ENCODE results near the gene PDE4D.

Gene PDE4D

DNA sequence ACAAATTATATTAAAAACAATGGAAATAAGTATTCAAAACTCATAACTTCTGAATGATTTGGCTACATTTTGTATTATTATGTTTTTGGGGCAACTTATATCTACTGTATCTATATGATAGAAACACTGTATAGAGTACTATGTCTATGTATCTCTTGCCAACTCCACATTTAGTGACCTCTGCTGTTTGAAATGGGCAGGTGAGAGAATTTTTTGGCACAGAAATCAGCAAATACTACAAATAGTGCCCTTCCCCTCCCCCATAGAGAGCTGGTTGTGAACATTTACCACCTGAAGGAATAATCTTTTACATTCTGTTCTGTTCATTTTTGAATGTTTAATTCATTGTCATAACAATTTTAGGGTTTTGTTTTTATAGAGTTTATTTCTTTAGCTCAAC lies 545.3 kb downstream of the PDE4D start:
- no peak for DNase-seq

DNA sequence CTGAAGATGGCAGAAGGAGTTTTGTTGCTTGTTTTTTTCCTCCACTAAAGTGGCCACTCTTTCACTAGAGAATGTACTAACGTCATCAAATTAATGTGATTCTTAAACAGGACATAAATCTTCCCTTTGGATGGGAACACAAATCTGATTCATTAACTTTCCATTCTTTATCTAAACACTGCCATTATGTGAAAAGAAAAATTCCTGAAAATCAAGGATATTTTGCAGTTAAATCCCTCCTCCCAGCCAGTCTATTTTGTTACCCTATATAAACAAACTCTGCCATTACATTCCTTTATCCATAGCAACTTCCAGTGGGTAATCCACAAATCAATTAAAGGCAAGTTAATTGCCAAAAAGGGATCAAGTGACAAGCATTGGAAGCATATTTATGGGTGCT lies 546.5 kb downstream of the PDE4D start:
- DNase-seq, result no peak

DNA sequence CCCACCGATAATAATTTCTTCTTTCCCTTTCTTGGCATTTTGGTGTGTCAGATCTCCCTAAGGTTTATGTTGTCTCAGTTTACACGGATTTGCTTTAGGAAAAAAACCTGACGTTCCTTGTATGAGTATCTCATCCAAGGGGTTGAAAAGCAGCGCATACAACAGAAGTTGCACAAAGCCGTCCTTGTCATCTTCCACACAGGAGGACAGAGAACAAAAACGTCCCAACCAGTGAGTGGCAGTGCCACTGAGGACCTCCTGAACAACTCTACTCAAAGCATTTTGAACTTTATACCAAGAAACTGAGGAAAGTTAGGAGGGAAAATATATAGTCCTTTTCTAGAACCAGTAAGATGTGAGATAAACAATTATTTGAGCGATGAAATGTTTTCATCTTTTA lies 547.0 kb downstream of the PDE4D start:
- DNase-seq, result no peak

DNA sequence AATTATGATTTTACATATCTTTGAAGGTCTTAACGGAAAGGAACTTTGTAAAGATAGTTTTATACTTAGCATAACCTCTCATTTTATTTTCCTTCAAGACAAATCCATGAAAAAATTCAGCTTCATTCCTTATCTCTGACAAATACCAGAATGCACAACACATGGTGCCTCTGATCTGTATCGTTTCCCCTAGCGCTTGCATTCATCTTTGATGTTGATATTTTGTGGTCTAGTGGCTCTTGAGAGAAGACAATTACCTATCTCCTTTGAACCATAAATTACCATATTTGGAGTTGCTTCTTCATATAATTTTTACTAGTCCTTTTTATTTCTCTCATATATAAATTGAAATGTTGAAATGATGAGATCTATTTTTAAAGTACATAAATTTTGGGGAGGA lies 551.3 kb downstream of the PDE4D start:
- no peak for DNase-seq

DNA sequence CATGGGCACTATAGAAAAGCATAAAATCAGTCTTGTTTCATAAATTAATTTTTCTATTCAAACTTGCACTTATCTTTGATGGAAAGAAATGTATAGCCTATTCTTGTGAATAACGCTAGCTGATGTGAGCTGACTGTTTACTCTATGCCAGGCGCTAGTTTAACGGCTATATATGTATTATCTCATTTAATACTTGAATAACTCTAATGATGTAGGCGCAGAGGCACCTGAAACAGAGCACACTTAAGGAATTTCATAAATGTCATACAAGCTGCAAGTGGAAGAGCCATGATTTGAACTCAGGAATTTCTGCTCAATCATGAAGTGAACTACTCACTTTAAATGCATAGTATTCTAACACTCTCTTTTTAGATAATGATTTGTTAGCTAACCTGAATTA lies 551.8 kb downstream of the PDE4D start:
- DNase-seq, result no peak

DNA sequence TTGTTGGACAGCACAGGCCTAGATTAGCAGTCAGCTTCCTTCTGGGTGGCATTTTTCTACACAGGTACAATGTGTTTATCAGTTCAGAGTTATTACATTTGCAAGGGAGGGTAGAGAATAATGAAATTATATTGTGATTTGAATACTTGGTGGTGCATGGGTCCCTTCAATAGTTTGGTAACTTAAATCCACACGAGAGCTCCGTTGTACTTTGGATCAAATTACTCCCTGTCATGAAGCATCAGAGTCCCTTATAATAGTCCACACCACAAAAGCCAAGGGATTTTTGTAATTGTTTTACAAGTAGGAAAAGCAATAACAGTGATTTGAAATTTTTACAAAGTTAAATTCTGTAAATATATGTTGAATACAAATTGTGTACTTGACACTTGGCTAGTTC lies 552.4 kb downstream of the PDE4D start:
- DNase-seq, result no peak

DNA sequence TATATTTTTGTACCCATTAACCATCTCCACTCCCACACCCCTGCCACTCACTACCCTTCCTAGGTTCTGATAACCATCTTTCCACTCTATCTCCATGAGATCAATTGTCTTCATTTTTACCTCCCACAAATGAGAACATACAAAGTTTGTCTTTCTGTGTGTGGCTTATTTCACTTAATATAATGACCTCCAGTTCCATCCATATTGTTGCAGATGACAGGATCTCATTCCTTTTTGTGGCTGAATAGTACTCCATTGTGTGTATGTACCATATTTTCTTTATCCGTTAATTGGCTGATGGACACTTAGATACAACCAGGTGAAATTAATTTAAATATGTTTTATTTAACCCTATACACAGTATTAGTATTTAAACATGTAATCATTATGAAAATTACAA lies 552.9 kb downstream of the PDE4D start:
- DNase-seq, result no peak

DNA sequence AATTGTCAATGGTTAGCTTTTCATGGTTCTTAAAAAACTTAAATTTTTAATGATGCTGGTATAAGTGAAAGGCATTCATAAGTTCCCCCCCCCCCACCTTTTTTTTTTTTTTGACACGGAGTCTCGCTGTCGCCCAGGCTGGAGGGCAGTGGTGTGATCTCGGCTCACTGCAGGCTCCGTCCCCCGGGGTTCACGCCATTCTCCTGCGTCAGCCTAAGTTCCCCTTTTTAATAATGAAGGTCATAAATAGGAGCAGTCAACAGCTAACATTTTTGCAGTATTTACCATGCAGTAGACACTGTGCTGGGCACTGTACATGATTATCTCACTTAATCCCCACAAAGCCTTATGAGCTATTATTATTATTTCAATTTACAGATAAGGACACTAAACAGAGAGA lies 556.3 kb downstream of the PDE4D start:
- no peak for DNase-seq

DNA sequence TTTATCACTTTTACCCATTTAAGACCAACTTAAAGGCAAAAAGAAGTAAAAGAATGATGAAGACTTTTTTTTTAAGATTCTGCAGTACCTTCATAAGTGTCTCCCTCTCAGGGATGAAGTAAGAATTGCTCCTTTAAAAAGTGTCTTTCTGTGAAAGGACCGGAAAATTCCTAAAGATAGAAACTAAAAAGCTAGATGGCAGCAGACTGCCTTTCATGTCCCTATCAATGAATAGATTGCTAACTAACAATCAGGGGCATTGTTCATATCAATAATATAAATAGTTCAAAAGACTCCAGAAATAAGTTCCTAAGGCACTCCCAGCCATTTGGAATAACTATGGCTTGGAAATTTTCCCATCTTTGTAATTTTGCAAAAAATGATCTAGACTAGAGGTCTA lies 558.0 kb downstream of the PDE4D start:
- no peak for DNase-seq

DNA sequence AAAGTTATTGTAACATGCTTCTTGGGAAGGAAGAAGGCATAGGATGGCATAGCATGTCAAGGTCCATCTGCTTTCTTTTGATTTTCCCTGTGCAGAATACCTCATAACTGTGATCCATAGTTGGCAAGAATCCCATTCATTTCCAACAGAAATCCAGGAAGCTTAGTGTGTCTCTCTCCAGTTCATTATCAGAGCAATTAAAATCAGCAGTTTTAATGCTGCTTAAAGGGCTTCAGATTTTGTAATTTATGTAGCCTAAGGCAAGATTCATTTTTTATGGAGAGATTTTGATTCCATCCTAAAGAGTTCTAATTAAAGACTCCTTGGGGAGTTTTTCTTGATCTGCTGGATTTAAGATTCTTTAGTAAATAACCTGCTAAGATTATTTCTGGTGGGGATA lies 560.1 kb downstream of the PDE4D start:
- no peak for DNase-seq

DNA sequence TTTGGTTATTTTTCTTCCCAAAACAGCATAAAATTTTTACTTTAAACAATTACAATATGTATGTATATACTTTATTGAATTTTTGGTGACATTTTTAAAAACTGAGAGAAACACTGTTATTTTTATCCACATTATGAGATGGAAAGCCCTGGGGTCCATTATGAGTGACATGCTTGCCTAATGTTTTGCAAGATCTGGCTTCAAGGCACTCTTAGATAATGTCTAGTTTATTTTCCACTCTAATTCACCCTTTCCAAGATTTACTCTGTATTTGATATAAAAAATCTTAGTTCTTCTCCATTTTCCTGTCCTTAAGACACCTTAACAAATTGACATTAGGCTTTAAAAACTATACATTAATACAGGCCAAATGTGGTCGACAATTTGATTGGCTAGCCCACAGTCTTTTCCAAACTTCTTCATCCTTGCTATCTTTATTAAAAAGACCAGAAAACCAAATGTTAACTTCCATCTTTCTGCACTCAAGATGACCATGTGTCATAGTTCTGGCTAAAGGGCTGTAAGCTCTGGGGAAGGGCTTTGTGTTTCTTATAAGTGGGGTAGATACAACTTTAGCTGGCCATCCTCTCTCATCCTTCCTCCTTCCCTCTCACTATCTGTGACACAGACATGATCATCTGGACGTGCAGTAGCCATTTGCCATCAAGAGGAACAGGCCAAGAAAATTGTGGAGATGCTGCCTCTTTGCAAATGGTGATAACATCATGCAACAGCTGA lies 561.1 kb downstream of the PDE4D start:
- no peak for DNase-seq

DNA sequence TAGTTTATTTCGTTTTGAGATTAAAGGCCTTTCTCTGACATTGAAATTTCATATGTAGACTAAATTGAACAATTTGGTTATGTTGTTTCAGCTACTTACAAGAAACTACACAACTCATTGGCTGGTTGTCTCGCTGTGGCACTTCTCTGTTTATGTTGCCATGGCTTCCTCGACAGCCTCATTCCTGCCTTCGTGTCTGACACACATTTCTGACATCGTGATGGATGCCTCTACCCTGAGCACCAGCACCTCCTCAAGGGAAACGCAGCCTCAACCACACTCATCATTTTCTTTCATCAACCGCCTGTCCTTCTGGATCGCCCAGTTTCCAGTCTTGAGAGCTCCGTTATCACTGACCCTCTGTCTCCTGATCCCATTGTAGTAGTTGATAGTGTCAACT lies 562.8 kb downstream of the PDE4D start:
- no peak for DNase-seq

DNA sequence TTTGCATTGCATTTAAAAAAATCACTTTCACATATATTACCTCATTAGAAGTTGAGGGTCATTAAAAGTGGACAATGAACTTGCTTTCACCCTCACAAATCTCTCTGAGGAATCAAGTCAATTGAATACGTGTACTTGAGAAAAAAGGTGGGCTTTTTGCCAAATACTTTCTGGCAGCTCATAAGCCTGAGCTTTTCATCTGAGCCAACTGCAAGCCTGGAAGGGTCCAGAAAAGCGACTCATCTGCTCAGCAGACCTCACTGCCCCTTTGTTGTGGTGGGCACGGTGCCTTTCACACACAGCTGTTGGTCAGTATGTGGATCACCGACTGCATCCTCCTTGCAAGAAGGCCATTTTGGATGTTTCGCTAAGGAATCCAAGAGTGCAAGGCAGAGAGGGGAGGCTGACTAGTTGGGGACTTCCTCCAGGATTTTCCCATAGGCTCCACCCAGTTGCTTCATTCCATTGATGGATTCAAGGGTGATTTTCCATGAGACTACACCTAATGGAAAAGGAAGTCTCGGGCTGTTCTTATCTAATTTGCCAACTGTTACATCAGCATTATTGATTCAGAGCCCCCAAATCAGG lies 564.7 kb downstream of the PDE4D start:
- no peak for DNase-seq

DNA sequence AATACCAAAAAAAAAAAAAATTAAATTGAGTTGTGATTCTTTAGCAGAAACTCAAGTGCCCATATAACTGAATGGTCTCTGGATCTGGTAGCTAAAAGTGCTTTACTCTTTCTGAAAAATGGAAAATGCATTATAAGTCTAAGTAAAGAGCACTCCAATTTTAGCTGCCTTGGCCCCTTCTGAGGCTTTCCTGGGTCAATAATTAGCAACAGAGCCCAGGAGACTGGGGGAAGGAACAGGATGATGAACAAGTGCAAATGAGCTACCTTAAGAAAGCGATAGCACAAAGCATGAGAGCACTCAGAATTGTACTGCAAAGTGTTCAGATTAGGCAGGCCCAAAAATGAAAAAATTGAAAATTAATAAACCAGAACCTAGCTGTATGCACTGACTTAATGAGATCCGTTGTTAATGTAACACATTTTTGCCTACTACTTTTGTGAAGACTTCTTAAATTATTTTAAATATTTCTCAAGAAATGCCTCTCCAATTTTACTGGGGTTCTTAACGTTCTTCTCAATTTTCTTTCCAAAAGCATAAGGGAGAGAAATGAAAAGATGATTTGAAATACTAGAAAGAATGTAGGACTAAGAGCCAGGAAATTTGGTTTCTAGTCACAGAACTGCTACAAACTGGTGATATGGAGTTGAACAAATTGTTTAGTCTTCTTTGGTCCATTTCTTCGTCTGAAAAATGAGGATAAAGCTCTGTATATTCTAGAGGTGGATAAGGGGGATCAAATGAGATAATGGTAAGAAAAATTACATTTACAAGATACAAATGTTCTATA lies 566.1 kb downstream of the PDE4D start:
- no peak for DNase-seq

DNA sequence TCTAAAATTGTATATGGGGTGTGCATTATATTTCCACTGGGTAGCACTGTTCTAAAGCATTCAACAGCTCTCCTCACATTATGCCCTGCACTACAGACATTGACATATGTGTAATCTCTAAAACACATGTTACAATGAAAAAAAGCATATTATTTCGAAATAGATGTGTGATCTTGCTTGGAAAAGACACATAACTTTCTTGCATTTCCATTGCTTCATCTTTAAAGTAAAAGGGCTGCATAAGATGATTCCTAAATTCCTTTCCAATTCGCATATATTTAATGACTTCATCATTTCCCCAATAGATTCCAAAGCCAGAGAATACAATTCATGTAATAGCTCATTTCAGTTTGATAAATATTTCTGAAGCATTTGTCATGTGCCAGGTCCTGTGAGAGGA lies 566.9 kb downstream of the PDE4D start:
- no peak for DNase-seq

DNA sequence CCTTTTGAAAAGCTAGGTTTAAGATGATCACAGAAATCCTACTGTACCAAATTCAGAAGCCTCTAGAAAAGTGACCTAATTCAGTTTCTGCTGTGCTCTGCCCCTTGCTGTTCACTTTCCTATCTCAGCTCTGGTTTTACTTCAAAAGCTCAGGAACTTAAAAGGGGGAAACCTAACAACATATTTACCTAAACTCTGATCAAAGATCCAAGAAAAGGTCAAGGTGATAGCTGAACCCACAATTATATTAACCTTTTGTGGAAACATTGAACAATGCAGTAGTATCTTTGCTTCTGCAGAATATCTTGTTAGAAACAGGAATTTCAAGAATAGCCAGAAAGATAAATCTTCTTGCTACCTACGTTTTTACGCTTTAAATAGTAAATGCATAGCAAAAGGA lies 568.5 kb downstream of the PDE4D start:
- no peak for DNase-seq

DNA sequence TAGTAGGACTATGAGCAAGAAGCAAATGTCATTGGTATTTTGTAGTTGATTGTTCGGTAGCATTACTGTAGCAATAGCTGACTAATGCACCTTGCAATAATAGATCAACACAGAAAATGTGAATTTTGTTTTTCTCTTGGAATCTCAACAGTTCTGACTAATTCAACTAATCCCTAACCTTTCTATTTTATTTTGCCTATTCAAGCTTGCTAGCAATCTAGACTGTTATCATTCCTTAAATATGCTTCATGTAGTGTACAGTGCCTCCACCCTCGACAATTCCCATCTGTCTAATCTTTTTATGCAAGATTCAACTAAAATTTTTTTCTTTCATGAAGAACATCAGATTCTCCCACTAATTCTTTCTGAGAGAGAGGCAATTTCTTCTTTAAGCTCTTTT lies 570.6 kb downstream of the PDE4D start:
- no peak for DNase-seq

DNA sequence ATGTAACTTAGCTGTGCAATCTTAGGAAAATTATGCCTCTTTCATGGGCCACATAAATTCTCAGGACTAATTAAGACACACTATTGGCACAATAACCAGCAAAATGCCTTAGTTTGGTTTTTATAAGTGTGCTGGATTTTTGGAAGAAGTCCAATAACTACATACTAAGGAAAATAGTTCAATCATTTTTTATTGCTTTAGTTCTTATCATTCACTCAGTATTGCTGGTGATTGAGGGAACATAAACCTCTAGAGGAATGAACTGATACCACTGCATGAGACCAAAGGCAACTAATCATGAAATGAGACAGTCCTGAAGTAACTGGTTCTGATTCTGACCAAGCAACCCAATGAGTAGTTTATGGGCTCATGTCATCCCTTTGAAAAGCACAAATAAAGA lies 571.5 kb downstream of the PDE4D start:
- no peak for DNase-seq

DNA sequence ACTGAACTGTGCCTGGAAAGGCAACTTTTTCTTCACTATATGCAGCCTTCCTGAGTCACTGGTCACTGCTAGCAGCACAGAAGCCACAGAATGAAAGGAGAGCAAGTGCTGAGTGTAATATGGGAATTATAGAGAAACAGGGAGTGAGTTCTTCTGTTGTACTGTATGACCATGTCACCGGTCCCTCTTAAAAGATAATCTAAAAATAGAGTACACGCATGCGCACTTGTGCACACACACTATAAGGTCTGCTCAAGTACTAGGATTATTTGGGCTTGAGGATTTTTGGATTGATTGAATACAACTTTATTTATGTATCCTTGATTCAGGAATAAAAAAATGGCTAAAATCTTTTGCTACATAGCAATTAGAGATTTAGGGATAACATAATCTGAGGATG lies 571.9 kb downstream of the PDE4D start:
- DNase-seq, result no peak

DNA sequence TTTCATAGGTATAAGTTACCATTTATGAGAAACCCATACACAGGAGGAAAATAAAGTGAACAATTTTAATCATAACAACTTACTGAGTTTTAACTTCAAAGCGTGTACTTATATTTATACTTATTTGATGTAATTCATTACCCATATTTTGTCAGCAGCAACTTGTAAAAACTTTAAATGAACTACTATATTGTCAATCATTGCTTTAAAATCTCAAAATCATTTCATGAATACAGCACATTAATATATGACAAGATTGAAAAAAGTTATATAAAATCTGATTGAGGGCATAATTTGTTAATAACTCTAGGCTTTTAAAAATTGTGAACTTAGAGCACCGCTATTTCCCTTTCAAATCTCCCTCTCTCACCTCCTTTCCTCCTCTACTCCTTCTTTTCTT lies 573.1 kb downstream of the PDE4D start:
- DNase-seq, result no peak

DNA sequence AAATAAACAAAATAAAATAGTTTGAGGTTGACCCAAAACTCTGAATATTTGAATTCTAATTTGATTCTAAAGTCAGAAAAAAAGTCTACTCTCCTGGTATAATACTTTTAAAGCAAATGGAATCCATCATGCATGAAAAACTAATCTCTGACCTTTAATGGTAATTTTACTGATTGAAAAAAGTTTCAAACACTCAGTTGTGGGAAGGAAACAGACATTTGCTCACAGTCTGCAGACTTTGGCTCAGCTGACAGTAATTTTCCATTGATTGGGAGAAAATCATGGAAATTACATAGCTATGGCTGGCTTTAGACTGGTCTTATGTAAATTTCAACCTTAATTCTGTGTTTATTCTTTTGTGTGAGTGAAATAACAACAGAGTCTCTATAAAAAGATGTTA lies 574.3 kb downstream of the PDE4D start:
- DNase-seq, result no peak

DNA sequence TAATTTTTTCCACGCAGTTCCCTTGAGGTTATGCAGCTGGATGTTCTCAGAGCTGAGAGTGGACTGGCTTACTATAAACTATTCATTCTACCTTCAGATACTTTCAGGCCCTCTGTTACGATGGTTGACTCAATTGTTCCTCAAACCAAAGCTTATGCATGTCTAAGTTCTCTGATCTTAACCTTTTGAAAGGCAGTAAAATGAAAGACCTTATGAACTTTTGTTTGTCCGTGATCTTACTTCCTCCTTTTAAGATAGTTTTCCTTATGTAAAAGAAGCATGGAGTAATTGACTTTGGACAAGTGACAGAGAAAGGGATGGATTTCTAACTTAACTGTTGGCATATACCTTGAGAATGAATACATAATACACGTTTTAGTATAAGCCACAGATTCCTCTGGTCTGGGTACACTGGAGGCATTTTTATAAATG lies 575.7 kb downstream of the PDE4D start:
- no peak for DNase-seq

DNA sequence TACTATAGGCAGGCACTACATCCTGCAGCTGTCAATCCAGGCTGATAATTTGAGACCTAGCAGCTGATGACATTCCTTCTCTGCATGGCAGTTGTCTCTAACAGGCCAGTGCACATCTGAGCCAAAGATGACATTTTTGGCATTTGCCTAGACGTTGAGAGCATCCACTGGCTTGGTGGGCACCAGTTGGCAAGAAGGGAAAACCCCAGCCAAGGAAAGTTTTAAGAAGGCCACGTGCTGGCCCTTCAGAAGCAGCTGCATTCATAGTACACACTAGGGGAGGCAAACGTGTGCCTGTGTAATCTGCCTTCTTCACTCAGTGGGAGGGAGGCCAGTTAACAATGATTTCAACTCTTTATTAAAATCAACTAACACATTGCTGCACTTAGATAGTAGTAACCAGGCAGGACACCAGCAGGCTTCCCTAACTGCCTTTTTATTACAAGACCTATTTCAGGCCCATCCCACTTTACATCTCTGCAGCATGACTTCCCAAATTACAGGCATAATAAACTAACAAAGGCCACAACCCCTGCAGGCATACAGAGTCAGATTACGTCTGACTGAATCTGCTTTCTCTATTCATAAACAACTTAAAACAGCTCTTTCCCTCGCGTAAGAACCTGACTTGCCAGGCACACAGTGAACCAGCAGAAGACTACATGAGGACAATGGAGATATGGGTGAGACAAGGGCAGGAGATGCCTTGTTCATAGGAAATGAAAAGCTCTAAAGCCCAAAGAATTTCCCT lies 576.3 kb downstream of the PDE4D start:
- DNase-seq, result no peak

DNA sequence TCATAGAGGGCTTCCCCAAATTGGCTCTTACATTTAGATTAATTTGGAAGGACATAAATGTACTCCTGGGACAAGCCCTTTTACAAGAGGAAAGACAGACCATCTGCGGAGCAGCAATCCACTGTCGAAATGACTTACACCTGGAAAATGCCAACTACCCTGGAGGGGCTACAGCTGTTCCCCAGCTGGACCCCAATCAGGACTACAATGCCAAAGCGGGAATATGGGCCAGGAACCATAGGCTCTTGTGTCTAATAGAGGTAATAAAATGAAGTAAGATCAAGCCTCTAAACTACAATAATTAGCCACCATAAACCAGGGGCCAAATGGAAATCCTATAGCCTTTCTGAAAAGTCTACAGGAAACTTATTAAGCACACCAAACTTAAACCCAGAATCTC lies 581.3 kb downstream of the PDE4D start:
- no peak for DNase-seq

Measured in stimulated activated naive CD4-positive, alpha-beta T cell treated with Interleukin-2 at 50 U/mL for 16 hours (primary cell).